CD14-positive monocyte (primary cell): ENCODE results near the gene ANO6. TPM values are rescaled to one million over a fixed set of nuclear protein-coding genes. Genes with fewer than 3 reads are reported as not detected.

Source experiments
- DNase-seq, 3 donors: peaks; one replicate each; pipeline ENCODE4 v3.0.0-alpha.2; 2011 to 2022
- H2AFZ ChIP-seq: 2 replicates; pipeline ENCODE4 v1.6.0; 2012; ENCODE audit warnings: mild to moderate bottlenecking, low read depth, low read length, inconsistent platforms; ENCODE audit not compliant: insufficient read depth, poor library complexity, severe bottlenecking
- H3K27ac ChIP-seq, 2 donors: 1 replicate in 1 of 2; 2 replicates in 1 of 2; pipeline ENCODE4 v1.5.1; 2012 to 2013; ENCODE audit warnings: low read length in 2 of 2, control low read depth in 1 of 2, inconsistent platforms in 1 of 2, low read depth in 1 of 2, mild to moderate bottlenecking in 1 of 2
- H3K27me3 ChIP-seq, 2 donors: one replicate each; pipeline versions ENCODE4 v1.6.0 to v1.6.1; 2011 to 2013; ENCODE audit warnings: low read length in 2 of 2; ENCODE audit not compliant: control insufficient read depth in 2 of 2, insufficient read depth in 2 of 2
- H3K36me3 ChIP-seq, 2 donors: replicated peaks in 1 of 2; 1 replicate in 1 of 2; 2 replicates in 1 of 2; pipeline versions ENCODE4 v1.5.1 to v1.6.1; 2012 to 2013; ENCODE audit warnings: low read length in 2 of 2, control low read depth in 1 of 2, inconsistent platforms in 1 of 2, mild to moderate bottlenecking in 1 of 2; ENCODE audit not compliant: insufficient read depth in 2 of 2, control insufficient read depth in 1 of 2
- H3K4me1 ChIP-seq, 2 donors: 1 replicate in 1 of 2; 2 replicates in 1 of 2; pipeline versions ENCODE4 v1.5.1 to v1.6.1; 2012 to 2013; ENCODE audit warnings: low read length in 2 of 2, control low read depth in 1 of 2, inconsistent platforms in 1 of 2, mild to moderate bottlenecking in 1 of 2, moderate library complexity in 1 of 2; ENCODE audit not compliant: insufficient read depth in 2 of 2, control insufficient read depth in 1 of 2
- H3K4me2 ChIP-seq: replicated peaks from 2 replicates; pipeline ENCODE3; 2012; ENCODE audit warnings: low read length, moderate library complexity, mild to moderate bottlenecking; ENCODE audit not compliant: poor library complexity, severe bottlenecking; ENCODE audit errors: extremely low read depth
- H3K4me3 ChIP-seq, 3 experiments: fragments of 200-600 bp in 1 of 3; sonication (generic) in 1 of 3; replicated peaks in 1 of 3; 1 replicate in 2 of 3; 2 replicates in 1 of 3; pipeline ENCODE4 v1.5.1; 2011 to 2013; ENCODE audit warnings: low read length in 3 of 3, mild to moderate bottlenecking in 3 of 3, control low read depth in 2 of 3, low read depth in 2 of 3, inconsistent platforms in 1 of 3, moderate library complexity in 1 of 3
- H3K79me2 ChIP-seq: 2 replicates; pipeline ENCODE4 v1.6.0; 2012; ENCODE audit warnings: mild to moderate bottlenecking, control low read depth, inconsistent platforms, low read length, moderate library complexity; ENCODE audit not compliant: insufficient read depth
- H3K9ac ChIP-seq: 2 replicates; pipeline ENCODE4 v1.6.0; 2017; ENCODE audit warnings: low read length, mild to moderate bottlenecking; ENCODE audit not compliant: insufficient read depth, poor library complexity, severe bottlenecking
- H3K9me3 ChIP-seq, 2 donors: replicated peaks in 1 of 2; 1 replicate in 1 of 2; 2 replicates in 1 of 2; pipeline versions ENCODE4 v1.5.1 to v1.6.1; 2012 to 2013; ENCODE audit warnings: low read length in 2 of 2, control low read depth in 1 of 2; ENCODE audit not compliant: control insufficient read depth in 1 of 2, insufficient read depth in 1 of 2
- H4K20me1 ChIP-seq: 2 replicates; pipeline ENCODE4 v1.6.0; 2012; ENCODE audit warnings: mild to moderate bottlenecking, low read length, control low read depth, moderate library complexity; ENCODE audit not compliant: insufficient read depth
- H3K27ac Mint-ChIP-seq, 7 donors: one replicate each; pipeline ENCODE4 v1.8.0; 2020; ENCODE audit warnings: mild to moderate bottlenecking in 7 of 7, mixed read lengths in 7 of 7, moderate library complexity in 6 of 7, inconsistent platforms in 2 of 7
- H3K27me3 Mint-ChIP-seq, 3 donors: one replicate each; pipeline ENCODE4 v1.8.0; 2021 to 2022; ENCODE audit warnings: low read depth in 3 of 3, mild to moderate bottlenecking in 3 of 3, mixed read lengths in 3 of 3, moderate library complexity in 3 of 3, inconsistent platforms in 1 of 3
- H3K36me3 Mint-ChIP-seq, 2 donors: one replicate each; pipeline ENCODE4 v1.8.0; 2020; ENCODE audit warnings: mixed read lengths in 2 of 2, inconsistent platforms in 1 of 2, mild to moderate bottlenecking in 1 of 2
- H3K4me1 Mint-ChIP-seq: one replicate; pipeline ENCODE4 v1.8.0; 2020; ENCODE audit warnings: mild to moderate bottlenecking, mixed read lengths
- H3K4me3 Mint-ChIP-seq, 2 donors: one replicate each; pipeline ENCODE4 v1.8.0; 2020; ENCODE audit warnings: mild to moderate bottlenecking in 2 of 2, mixed read lengths in 2 of 2, moderate library complexity in 1 of 2
- H3K9me3 Mint-ChIP-seq, 7 donors: one replicate each; pipeline ENCODE4 v1.8.0; 2020 to 2022; ENCODE audit warnings: mixed read lengths in 7 of 7, mild to moderate bottlenecking in 6 of 7, moderate library complexity in 6 of 7, inconsistent platforms in 2 of 7
- WGBS: methylation state at CpG from one replicate; pipeline ENCODE4 v1.1.5; 2013; ENCODE audit warnings: missing lambda C conversion rate; ENCODE audit not compliant: insufficient coverage; 5-methylcytosine and 5-hydroxymethylcytosine counted together
- intact Hi-C, 2 donors: fragments of 100-400 bp; cut with micrococcal nuclease; formaldehyde crosslinking; loops; one replicate each; pipeline versions ENCODE4 v1.15.0 to v1.15.1; 2023
- polyA plus RNA-seq, 3 donors: library from polyadenylated mRNA; depleted of rRNA in 1 of 3; unstranded in 2 of 3; stranded (reverse) in 1 of 3; fragments of 300-500 nt in 2 of 3; fragments of >200 nt in 1 of 3; fragmentation: Illumina TruSeq in 2 of 3; gene quantifications; 1 replicate in 2 of 3; 2 replicates in 1 of 3; pipeline ENCODE4 v1.2.3, GENCODE V29; 2012 to 2021
- TF ChIP-seq, protein P1 (sequence below): fragments of 200-600 bp; IDR thresholded peaks from one replicate; pipeline ENCODE4 v1.8.0; 2022; ENCODE audit warnings: antibody characterized with exemption, mild to moderate bottlenecking

The ANO6 gene
- polyA plus RNA-seq, 3 donors = 20.2 to 48.7 (median 34.1) TPM

DNA sequence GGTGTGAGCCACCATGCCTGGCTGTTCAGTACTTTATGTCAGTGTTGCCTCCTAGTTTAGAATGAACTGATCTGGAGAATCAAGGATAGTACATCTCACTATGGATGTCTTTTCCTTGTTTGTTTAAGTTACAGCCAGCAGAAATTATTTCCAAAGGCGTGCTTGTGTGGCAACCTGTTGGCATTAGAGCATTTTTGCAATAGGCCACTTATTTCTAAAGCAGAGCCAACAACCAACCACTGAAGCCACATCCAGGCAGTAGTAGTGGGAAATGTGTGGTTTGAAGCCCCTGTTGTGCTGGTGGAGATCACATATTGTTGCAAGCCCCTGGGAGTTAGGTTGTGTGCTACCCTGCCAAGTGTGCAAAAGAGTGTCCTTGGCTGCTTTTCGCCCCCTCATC, 3.7 kb downstream of the ANO6 start:
- no peaks in the 10 kb centered on the region for H3K9me3 ChIP-seq
- Mint-ChIP-seq H3K36me3 (peaks cover 0 to 5% of the 10 kb centered on the region in 2 donors), H3K27me3 (peaks cover 0 to 4% (median 0%) of the 10 kb centered on the region in 3 donors), H3K9me3 (no peaks in the 10 kb centered on the region), H3K27ac (peak overlapping the region in 1 of 7 donors; percentile 26), H3K4me1 (peaks cover 63% of the 10 kb centered on the region), H3K4me3 (no peak overlapping the region)
- DNase-seq = no peak
- 100% methylated on average over 1 of the region's 2 CpGs for WGBS
- H3K27ac ChIP-seq = peak overlapping the region in 1 of 2 donors; percentile 15
- intact Hi-C loops = loop anchor here (5.0 to 10.0 kb wide), 4 partner anchors 37 to 505 kb away; partner anchors contain the start of gene ARID2 (in 1 of the 2)
- H3K4me3 ChIP-seq = no peak overlapping the region
- H3K27me3 ChIP-seq = no peaks in the 10 kb centered on the region
- H3K4me2 ChIP-seq = no peak overlapping the region
- H4K20me1 ChIP-seq = peaks cover 76% of the 10 kb centered on the region
- H3K4me1 ChIP-seq = peaks cover 35 to 36% of the 10 kb centered on the region in 2 donors
- peaks cover 90% of the 10 kb centered on the region for H3K79me2 ChIP-seq
- no peaks in the 10 kb centered on the region for H3K36me3 ChIP-seq
- TF ChIP-seq, protein P1, sequence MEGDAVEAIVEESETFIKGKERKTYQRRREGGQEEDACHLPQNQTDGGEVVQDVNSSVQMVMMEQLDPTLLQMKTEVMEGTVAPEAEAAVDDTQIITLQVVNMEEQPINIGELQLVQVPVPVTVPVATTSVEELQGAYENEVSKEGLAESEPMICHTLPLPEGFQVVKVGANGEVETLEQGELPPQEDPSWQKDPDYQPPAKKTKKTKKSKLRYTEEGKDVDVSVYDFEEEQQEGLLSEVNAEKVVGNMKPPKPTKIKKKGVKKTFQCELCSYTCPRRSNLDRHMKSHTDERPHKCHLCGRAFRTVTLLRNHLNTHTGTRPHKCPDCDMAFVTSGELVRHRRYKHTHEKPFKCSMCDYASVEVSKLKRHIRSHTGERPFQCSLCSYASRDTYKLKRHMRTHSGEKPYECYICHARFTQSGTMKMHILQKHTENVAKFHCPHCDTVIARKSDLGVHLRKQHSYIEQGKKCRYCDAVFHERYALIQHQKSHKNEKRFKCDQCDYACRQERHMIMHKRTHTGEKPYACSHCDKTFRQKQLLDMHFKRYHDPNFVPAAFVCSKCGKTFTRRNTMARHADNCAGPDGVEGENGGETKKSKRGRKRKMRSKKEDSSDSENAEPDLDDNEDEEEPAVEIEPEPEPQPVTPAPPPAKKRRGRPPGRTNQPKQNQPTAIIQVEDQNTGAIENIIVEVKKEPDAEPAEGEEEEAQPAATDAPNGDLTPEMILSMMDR = no peak
- H2AFZ ChIP-seq = no peak overlapping the region
- H3K9ac ChIP-seq = no peak overlapping the region

DNA sequence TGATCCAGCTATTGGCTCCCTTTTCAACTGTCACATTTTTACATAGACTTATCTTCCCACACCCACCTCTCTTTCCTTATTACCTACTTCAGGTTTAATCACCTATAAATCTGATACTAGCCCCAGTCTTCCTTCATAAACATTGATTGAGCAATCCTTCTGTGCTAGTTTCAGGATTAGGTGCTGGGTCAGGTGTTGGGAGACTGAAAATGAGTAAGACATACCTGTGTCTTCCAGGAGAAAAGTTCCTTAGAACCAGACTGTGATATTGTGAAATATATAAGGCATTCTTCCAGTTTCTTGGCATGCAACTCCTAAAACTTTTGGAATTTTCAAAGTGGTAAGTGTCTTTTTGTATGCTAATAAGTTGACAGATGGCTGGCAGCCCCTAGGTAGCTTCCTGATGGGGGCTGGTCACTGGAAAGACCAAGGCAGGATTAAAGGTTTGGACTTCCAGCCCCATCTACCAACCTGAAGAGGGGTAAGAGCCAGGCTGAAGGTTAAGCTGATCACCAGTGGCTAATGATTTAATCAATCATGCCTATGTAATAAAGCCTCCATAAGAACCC, 4.6 kb downstream of the ANO6 start:
- peak overlapping the region in 1 of 2 donors; percentile 15 for H3K27ac ChIP-seq
- H3K4me2 ChIP-seq = no peak overlapping the region
- Mint-ChIP-seq H3K4me1 (peaks cover 56% of the 10 kb centered on the region), H3K27ac (peak overlapping the region in 2 of 7 donors; percentile 5 to 38), H3K27me3 (peaks cover 0 to 1% (median 0%) of the 10 kb centered on the region in 3 donors), H3K9me3 (no peaks in the 10 kb centered on the region), H3K36me3 (peaks cover 4 to 5% of the 10 kb centered on the region in 2 donors), H3K4me3 (no peak overlapping the region)
- H3K4me1 ChIP-seq = peaks cover 31 to 32% of the 10 kb centered on the region in 2 donors
- H3K36me3 ChIP-seq = no peaks in the 10 kb centered on the region
- DNase-seq = no peak
- no peaks in the 10 kb centered on the region for H3K27me3 ChIP-seq
- intact Hi-C loops = no loop called here
- peaks cover 96% of the 10 kb centered on the region for H3K79me2 ChIP-seq
- H3K4me3 ChIP-seq = no peak overlapping the region
- H2AFZ ChIP-seq = no peak overlapping the region
- TF ChIP-seq, protein P1 = no peak
- H3K9ac ChIP-seq = no peak overlapping the region
- H3K9me3 ChIP-seq = no peaks in the 10 kb centered on the region
- H4K20me1 ChIP-seq = peaks cover 84% of the 10 kb centered on the region
